ENCODE measurements around the gene WNT9A. TPM values are rescaled to one million over a fixed set of nuclear protein-coding genes. Genes with fewer than 3 reads are reported as not detected.
A peak's percentile ranks its signal among the peaks of the same experiment; 100 is the strongest.

Gene WNT9A
- total RNA-seq, 1 donor from 2014 or later, result 8.7 TPM

DNA sequence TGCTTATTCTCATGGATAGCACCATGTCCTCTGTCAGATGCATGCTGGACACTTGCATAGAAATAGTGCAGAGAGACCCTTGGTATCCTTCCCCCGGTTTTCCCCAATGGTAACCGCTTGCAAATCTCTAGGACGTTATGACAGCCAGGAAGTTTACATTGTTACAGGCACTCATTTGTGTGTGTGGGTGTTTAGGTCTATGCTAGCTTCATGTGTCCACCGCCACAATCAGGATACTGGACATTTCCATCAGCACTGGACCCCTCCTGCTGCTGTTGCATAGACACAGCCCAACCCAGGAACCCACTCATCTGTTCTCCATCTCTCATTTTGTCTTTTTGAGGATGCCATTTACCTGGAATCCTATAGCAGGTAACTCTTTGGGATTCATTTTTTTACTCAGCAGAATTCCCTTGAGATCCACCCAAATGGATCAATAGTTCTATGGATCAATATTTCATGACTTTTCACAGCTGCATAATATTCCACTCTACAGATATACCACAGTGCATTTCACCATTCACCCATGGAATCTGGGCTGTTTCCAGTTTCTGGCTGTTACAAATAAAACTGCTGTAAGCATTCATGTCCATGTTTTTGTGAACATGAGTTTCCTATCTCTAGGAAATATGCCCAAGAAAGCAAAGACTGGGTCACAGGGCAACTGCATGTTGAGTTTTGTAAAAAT lies 6.6 kb upstream of the WNT9A start:
- DNase-seq (ENCODE audit: low spot score), result no peak

DNA sequence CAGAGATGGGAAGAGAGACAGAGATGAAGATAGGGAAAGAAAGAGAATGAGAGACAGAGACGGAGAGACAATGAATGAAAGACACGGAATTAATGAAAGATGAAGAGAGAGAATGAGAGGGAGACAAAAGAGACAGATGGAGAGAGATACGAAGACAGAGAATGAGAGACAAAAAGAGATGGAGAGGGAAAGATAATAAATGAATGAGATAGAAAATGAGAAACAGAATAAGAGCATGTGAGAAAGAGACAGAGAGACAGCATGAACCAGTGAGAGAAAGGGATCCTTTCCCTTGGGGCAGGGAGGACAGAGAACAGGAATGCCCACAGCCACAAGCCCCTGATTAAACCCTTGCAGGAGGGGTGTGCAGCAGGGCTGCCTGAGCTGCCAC lies 5.3 kb upstream of the WNT9A start:
- DNase-seq (ENCODE audit: low spot score), result no peak

DNA sequence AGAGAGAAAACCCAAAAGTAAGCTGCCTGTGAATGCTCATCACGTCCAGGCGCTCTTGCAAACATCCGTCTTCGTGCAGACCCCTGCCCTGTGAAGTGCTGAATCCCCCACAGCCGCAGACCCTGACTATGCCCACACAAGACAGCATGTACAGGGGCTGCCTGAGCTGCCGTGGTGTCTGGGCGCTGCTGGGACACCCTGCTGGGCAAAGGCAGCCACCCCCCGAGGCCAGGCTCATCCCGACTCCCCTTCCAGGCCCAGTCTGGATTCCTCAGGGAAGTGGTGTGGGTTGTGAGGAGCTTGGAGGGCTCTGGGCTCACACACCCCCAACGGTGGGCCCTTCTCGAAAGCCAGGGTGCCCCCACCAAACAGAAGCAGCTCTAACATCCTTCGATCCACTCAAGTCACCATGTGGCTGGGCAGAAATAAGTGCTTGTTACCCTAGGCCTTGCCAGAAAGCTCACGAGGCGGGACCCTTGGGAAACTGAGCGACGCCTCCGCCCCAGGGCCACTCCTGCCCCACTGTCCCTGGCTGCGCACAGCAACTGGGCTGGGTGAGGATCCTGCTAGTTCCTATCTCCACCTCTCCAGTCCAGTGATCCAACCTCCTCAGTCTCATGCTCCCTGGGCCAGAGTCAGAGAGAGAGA lies 4.8 kb upstream of the WNT9A start:
- no peak for DNase-seq (ENCODE audit: low spot score)

DNA sequence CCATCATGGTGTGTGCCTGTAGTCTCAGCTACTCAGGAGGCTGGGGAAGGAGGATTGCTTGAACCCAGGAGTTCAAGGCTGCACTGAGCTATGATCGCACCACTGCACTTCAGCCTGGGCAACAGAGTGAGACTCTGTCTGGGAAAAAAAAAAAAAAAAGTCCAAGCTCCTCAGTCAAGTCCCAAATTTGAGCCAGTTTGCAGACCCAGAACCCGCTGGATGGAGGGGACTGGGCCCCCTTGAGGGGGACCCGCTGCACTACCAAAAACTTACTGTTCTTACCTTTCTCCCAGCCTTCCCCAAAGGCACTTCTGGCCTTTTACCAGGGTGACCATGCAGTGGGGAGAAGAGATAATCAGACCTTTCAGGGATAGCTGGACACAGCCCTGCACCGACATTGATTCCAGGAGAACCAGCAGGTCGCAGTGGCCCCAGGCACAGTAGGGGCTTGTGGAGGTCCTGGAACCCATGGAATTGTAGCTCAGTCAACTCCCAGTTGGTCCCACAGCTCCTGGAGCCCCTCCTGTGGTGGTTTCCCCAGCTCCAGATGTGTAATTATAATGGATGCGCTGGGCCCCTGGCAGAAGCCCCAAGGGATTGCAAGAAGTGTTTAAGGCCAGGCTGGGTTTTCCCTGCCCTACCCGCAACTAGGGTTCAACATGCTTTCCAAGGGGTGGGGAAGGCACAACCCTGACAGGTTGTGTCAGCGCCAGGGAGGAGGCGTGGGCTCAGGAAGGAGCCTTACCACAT lies 4.1 kb upstream of the WNT9A start:
- no peak for DNase-seq (ENCODE audit: low spot score)

DNA sequence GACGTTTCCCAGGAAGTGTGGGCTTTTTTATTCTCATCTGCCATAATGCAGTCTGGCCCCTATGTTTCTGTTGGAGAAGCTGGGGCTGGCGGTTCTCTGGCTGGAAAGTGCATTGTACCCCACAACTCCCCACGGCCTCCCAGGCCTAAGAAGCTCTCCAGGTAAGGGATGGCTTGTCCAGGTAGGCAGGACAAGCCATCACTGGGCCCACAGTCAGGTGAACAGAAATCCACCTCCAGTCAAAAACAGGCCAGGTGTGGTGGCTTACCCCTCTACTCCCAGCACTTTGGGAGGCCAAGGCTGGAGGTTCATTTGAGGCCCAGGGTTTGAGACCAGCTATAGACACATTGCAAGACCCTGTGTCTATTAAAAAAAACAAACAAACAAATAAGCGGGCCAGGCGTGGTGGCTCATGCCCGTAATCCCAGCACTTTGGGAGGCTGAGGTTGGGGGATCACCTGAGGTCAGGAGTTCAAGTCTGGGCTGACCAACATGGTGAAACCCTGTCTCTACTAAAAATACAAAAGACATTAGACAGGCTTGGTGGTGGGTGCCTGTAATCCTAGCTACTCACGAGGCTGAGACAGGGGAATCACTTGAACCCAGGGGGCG lies 3.1 kb upstream of the WNT9A start:
- DNase-seq (ENCODE audit: low spot score), result no peak

DNA sequence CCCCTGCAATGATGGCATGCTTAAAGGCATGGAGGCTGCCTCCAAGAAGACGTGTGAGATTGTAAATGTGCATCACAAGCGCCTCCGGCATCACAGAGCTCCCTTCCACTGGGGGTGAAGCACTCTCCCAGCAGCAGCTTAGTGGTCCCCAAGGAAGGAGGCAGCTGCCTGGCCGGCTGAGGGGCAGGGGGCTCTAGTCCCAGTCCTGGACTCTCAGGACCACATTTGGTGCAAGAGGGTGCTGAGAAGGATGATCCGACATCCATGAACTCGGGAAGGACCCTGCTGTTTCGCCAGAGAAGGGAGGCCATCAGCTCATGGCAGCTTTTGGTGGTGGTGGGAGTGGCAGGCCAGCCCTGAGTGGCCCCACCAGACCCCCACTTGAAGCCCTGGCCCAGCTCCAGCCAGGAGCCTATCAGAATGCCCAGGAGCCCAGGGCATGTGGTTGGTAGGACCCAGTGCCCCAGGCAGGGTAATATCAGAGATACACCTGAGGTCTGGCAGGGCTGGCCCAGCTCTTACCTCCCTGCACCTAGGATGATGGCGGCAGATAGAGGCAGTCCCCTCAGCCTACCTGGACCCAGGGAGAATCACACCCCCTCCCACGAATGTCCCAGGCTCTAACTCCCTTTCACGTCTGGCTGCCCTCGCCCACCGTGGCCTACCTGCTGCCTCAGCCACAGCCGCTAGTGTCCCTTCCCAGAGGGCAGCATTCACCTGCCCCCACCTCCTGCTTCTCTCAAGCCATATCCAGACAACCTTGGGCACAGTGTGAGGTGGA lies 2.4 kb upstream of the WNT9A start:
- no peak for DNase-seq (ENCODE audit: low spot score)

DNA sequence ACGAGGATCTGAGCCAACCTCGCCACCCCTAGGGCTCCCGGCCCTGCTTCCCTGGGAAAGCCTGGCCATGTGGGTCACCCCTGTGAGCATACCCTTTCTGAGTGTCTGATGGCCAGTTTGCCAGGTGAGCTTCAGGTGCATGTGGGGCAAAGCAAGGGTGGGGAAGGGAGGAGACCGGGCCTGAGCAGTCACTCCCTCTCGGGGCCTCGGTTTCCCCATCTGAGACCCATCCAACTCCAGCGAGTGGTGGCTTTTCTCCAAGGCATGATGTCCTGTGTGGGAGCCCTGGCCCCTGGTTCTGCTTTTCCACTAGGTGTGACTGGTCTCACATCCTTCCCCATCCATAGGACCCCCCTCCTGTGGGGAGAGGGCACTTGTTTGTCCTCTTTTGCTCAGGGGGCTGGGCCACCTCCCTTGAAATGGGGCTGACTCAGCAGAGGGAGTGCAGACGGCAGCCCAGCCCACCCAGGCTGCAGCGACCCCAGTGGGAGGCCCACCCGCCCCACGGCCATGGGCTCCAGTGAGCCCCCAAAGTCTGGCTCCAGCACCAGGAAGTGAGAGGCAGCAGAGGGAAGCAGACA lies 1.7 kb upstream of the WNT9A start:
- no peak for DNase-seq (ENCODE audit: low spot score)

DNA sequence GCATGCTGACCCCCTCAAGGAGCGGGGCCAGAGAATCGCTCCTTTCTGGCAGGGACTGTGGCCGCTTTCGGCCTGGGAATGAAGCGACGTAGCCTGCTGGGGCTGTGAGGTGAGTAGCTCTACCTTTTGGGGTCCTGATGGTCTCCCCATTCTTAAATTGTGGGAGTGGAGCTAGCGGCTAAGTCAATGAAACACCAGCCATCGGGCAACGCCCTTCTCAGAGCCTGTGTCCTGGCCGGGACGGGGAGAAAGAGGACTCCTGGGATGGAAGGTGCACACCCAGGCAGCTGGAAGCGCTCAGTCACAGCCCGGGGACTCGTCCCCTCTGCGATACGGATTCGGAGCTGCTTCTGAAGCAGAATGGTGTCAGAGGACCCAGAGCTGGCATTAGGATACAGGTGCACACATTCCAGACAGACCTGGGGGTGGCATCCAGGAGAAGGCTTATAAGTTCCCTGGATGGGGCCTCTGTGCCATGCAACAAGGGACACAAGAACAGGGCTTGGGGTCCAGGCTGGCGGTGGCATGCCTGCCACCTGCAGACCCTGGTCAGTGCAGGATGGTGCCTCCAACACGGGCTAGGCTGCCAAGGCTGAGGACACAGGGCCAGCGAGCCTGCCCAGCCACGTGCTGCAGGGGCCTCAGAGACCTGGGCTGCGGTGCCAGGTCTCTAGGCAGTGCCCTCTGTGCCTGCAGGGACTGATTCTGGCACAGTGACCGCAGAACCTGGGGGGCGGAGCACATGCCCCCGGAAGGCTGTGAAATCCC lies 945 bp upstream of the WNT9A start:
- no peak for DNase-seq (ENCODE audit: low spot score)

DNA sequence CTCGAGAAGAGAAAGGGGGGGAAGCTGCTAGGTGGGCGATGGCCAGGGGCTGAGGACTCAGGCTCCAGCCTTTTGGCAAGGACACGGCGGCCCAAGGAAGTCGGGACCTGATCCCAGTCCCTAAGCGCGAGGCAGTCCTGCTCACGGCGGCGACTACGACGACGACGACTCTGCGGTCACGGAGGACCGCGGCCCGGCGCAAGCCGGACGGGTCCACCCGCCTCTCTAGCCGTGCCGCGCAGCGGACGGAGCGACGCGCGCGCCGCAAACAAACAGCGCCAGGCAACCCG lies 401 bp downstream of the WNT9A start:
- no peak for DNase-seq (ENCODE audit: low spot score)

DNA sequence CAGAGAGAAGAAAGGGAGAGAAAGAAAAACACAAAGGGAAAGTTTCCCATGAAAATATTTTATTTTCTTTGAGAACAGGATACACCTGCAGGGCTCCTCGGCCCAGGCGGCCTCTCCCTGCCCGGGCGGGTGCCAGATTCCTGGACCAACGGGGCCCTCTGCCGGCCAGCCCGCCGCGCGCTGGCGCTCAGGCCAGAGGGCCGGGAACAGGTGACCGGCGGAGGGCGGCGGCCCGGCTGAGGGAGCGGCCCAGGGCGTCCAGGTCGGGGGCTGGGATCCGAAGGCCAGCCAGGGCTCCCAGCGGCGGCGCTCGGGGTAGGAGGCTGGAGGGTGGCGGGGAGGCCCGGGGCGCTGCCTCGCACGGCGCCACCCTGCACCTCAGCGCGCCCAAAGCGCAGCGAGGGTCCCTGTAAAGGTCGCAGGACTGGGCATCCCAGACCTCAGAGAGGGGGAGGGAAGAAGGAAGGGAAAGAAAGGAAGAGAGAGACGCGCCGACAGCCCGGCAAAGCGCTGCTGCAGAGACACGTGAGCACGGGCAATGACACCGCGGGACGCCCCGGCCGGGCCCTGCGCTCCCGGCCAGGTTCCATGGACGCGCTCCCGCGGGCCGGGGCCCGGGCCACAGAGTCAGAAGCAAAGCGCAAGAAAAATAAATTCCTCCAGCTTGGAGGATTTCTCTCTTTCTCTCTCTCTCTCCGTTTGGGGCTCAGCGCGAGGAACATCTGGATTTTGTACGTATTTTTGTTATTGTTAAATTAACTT lies 927 bp downstream of the WNT9A start:
- peak; percentile 72 for DNase-seq (ENCODE audit: low spot score)

DNA sequence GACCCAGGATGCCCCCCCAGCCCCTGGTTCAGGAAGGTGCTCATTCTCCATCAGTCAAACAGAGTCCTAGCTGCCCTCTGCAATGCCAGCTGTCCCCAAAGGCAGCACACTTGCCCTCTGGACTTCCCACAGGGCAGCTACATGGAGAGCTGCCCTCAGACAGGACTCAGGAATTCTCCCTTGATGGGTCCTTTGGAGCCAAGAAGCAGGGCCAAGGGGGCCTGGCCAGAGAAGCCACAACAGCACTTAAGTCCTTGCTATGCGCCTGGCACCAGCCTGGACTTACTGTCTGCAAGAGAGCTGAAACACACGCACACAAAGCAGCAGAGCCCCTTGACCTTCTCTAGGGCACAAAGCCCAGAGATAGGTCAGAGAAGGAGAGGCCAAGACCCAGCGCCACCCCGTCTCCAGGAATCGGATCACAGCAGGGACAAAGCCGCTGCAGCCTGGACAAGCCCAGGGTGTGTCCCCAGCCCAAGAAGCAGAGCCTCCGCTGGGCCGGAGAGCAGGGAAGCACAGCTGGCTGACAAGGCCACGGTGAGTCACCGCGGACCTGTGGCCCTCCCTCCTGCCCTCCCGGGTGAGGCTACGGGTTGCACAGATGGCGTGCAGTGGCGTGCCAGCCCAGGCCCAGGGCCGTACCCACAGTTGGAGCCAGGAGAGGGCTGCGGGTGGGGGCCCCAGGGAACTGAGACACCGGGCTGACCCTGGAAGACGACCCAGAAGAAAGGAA lies 1.7 kb downstream of the WNT9A start:
- peak; percentile 60 for DNase-seq (ENCODE audit: low spot score)

DNA sequence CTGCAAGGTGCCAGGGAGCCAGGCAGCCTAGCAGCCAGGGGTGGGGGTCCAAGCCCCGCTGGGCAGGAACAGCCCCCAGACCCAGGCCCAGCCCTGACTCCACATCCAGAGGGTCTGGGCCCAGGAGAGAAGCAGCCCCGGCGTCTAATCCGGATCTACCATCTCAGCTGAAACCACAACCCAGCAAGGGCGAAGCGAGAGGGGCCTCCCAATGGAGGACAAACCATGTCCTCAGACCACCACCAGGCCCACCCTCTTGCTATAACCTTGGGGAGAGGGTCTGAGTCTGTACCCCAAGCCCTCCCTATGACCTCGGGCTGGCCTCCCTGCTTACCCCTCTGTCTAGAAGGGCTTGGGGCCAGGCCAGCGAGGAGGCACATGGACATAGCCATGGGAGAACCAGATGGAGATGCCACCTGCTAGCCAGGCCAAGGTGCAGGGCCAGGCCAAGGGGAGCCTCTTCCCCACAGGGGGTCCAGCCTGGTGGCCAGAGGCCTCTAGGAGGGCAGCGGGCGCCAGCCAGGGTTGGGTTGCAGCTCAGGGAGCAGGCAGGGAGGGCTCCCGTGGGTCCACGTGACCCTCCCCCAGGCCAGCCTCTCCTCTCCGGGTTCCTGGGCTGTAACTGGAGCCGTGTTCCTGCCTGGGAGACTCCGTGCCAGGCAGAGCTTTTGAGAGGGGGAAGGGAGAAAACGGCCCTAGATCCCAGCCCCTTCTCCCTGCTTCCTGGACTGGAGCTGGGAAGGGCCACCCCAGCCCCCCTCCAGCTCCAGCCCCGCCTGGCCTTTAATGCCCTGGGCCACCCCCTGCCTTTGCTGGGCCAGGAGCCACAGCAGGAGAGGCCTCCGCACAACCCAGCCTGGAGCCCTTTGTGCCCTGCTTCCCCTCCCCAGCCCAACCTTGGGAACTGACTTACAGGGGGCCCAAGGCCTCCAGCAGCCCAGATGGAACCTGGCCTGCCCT lies 2.5 kb downstream of the WNT9A start:
- DNase-seq (ENCODE audit: low spot score), result peak; percentile 46

DNA sequence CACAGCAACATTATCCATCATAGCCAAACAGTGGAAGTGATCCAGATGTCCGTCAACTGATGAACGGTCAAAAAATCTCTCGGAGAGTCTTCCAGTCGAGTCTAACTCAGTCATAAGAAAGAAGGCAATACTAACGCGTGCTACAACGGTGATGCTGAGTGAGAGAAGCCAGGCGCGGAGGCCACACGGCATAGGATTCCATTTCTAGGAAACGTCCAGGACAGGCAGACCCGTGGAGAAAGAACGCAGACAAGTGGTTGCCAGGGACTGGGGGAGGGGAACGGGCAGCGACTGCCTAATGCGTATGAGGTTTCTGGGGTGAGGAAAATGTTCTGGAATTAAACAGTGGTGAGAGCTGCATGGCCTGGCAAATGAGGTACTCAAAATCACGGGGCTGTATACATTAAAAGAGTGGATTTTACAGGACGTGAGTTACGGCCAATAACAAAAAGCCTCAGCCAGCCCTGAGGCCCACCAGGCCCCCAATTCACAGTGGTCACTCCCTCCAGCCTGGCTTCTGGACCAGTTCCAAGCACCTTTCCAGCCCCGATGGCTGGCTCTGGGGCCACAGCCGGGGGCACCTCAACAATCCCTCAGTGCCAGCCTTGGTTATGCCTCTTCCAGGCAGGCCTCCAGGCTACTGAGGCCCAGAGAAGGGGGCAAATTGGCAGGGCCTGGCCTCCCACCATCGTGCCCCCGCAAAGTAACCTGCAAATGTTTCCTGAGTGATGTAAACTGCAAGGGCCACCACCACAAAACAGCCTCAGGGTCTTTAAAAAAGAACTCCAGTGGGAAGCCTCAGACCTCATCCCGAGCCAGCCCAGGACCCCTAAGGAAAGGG lies 3.4 kb downstream of the WNT9A start:
- peak; percentile 84 for DNase-seq (ENCODE audit: low spot score)

DNA sequence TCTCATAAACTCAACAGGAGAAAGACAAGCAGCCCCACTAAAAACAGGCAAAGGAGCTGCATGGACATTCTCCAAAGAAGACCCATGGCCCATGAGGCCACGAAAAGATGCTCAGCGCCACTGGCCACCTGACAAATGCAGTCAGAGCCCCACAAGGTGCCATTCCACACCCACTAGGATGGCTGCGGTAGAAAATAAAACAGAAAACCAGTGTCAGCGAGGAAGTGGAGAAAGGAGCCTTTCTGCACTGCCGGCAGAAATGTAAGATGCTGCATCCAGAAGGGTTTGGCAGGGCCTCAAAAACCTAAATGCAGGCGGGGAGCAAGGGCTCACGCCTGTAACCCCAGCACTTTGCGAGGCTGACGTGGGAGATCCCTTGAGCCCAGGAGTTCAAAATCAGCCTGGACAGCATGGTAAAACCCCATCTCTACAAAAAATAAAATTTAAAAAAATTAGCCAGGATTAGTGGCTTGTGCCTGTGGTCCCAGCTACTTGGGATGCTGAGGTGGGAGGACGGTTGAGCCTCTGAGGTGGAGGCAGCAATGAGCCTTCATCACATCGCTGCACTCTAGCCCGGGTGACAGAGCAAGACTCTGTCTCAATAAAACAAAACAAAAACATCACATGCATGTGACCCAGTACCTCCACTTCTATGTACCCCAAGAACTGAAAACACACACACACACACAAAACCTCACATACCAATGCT lies 4.2 kb downstream of the WNT9A start:
- peak; percentile 63 for DNase-seq (ENCODE audit: low spot score)

DNA sequence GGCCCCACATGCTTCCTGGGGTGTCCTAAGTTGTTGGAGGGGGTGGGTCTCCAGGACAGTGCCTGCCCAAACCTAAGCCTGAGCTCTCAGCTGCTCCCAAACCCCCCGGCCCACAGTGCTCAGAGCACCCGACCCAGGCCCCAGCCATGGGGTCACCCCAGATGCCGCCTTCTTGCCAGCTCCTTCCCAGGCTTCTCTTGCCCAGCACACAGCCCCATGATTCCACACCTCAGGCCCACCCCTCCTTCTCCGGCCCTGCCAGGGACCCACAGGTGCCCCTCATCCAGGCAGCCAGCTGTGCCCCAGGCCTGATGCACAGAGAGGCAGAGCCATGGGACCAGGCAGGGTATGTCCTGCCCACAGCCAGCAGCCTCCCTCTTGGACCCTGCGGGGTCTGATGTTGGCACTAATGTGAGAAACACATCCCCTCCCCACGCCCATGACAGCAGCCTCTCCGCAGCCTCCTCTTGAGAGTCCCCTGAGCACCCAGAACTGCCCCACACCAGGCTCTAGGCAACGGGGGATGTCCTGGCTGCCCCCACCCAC lies 4.9 kb downstream of the WNT9A start:
- no peak for DNase-seq (ENCODE audit: low spot score)

DNA sequence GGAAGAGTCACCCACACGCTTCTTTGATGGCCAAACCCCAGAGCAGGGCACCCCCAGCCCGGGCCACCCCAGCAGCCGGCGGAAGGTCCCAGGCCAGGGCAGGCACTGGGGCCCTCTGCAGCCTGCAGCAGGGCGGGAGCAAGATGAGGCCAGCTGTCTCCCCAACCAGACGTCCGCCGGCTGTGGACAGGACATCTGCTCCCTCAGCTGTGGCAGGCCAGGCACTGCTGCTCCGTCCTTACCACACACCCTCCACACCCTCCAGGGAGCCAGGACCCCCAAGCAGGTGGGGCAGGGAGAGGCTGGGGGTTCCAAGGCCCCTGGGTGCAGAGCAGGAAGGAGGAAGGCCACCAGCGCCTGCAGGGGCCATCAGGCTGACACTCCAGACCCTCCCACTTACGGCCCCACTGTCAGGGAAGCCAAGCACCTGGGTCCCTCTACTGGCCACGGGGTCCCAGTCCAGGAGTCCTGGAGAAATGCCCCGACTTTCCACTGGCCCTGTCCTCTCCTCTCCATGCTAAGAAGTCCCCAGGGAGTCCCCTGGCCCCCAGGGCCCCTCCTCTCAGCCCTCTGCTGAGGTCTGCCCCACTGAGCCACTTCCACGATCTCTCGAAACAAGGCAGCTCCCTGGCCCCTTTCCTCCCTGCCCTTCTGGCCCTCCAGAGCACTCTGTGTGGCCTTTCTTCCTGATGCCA lies 5.6 kb downstream of the WNT9A start:
- no peak for DNase-seq (ENCODE audit: low spot score)
